ENCODE results near the gene ENOX1.

DNA sequence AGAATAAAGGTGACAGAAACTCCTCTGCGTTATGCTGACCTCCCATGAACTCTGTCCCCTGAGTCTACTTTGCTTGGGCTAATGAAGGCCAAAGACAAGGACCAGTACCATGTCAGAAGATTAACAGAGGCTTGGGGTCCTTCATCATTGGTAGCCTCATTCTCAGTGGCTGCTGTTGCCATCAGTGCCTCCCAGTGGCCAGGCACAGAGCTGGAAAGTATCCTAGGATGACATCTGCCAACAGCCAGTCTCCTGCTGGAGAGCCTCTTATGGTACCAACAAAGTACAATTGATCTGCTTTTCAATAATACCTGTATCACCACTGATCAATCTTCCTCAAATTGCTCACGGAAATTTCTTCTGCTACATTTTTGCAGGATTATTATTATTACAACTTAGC is 481.8 kb downstream of the ENOX1 start:
- TF ChIP-seq POLR2AphosphoS5 (IDR thresholded peaks at IDR 0.05; ENCODE audit: borderline replicate concordance, low read depth, low read length) (no peak), FOXP2 (optimal IDR thresholded peaks at IDR 0.05; ENCODE audit: control extremely low read depth, extremely low read length, insufficient read depth) (no peak)

All from SK-N-MC (cell line).